A549 treated with CpdA at 1 μM for 4 hours (cell line): Measurements from ENCODE around the gene FBXO36. TPM values are rescaled to one million over a fixed set of nuclear protein-coding genes. Genes with fewer than 3 reads are reported as not detected.

Experiments
- total RNA-seq: library from RNA; stranded (reverse); fragments of 200-300 nt; extraction: Qiagen RNA extraction; gene quantifications from 5 replicates; pipeline ENCODE4 v1.2.3, GENCODE V29; 2022; ENCODE audit warnings: low read depth

Gene FBXO36, protein sequence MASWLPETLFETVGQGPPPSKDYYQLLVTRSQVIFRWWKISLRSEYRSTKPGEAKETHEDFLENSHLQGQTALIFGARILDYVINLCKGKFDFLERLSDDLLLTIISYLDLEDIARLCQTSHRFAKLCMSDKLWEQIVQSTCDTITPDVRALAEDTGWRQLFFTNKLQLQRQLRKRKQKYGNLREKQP
- total RNA-seq: 1.0 to 1.8 TPM (median 1.1 TPM) in 5 replicates

DNA sequence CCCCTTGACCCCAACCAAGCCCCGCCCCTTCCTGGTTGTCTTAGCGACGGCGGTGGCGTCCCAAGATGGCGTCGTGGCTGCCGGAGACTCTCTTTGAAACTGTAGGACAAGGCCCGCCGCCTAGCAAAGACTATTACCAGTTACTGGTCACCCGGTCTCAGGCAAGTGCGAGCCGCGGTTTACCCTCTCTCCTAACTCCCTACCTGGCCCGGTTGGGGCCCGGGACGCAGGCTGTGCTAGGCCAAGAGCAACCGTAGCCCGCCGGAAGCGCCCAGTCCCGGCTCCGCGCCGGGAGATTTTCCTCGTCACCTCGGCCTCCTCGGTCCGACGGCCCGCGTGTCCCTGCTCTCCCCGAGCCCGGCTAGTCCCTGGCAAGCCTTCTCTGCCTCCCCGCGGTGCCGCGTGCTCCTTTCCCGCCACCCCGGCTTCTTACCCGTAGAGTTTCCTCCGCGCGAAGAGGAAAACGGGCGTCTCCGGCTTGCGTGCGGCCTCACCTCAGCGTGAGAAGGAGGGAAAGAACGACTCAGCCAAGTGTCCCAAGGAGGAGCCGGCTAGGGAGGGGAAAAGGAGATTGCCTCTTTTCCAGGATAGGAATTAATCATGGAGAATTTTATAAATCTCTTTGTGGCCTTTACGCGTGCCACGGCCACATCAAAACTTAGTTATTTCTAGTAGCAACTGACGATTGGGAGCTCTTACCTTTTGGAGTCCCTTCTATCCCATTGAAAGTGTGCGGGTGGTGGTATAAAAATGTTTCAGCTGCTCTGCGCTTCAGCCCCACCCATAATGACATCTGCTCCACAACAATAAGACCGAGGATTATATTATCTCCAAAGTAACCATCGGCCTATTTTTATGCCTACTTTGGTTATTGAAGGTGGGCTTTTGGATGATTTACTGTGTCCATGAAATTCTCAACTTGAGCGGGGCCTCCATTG lies at the start of gene FBXO36:
FBXO36 (plus strand) TSS at position 55 of the 938 bp plus-strand sequence; CDS start at position 66, 11 bp downstream.

DNA sequence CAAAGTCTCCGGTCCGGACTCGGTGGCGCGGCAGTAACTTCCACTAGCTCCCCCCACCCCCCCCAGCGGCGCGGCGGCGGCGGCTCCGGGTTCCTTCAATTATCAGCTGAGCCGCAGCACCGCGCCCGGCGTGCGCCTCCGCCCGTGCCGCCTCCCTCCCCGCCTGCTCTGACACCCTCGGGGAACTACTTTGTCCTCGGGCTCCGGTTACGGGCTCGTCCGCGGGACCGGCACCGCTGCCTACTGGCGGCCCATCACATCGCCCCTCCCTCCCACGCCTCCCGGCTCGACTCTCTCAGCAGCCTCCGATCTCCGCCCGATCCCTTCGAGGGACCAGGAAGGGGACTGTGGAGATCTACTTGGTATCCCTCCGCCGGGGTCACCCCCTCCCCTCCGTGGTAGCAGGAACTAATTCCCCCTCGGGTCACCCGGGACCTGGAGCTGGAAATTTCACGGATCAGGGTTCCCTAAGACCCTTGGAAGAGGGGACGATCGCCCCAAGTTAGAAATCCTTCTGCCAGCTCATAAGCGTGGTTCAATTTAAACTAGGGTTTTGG lies 333 bp upstream of the FBXO36 start, which contains the start of gene TRIP12:
TRIP12 (minus strand) TSS at position 118 of the 557 bp plus-strand sequence. CDS start 41,930 bp downstream, outside the sequence.

Other genes with a start within 250 kb of the FBXO36 start
- gene DNER, start 207.9 kb upstream of the FBXO36 start, total RNA-seq: 5.0 to 8.5 TPM (median 6.4 TPM) in 5 replicates
- gene TRIP12, start 494 bp upstream of the FBXO36 start, total RNA-seq: 77.9 to 129 TPM (median 83.3 TPM) in 5 replicates
- gene SLC16A14, start 146.4 kb downstream of the FBXO36 start, total RNA-seq: 0.83 to 1.5 TPM (median 1.2 TPM) in 5 replicates